Suprapubic skin (tissue), 4 donors: Measurements from ENCODE around the gene TCP11L2.

Experiments
- EP300 ChIP-seq: sonication (generic); formaldehyde crosslinking; IDR thresholded peaks from one replicate; pipeline ENCODE4 v1.6.1; 2017; ENCODE audit warnings: antibody characterized with exemption
- POLR2A ChIP-seq, 2 donors: fragments of 450-650 bp; IDR thresholded peaks; one replicate each; pipeline ENCODE4 v1.6.1; 2017; ENCODE audit warnings: antibody characterized with exemption in 2 of 2, mild to moderate bottlenecking in 2 of 2, moderate library complexity in 2 of 2
- POLR2AphosphoS5 ChIP-seq, 3 donors: sonication (generic); formaldehyde crosslinking; IDR thresholded peaks; one replicate each; pipeline ENCODE4 v1.6.1; 2017; ENCODE audit warnings: antibody characterized with exemption in 3 of 3
- TF ChIP-seq, protein P1 (sequence below), 2 donors: fragments of 200-600 bp in 1 of 2; fragments of 450-650 bp in 1 of 2; sonication (generic) in 1 of 2; IDR thresholded peaks; one replicate each; pipeline ENCODE4 v1.5.1; 2016 to 2019; ENCODE audit warnings: antibody characterized with exemption in 2 of 2, mild to moderate bottlenecking in 1 of 2, moderate library complexity in 1 of 2

DNA sequence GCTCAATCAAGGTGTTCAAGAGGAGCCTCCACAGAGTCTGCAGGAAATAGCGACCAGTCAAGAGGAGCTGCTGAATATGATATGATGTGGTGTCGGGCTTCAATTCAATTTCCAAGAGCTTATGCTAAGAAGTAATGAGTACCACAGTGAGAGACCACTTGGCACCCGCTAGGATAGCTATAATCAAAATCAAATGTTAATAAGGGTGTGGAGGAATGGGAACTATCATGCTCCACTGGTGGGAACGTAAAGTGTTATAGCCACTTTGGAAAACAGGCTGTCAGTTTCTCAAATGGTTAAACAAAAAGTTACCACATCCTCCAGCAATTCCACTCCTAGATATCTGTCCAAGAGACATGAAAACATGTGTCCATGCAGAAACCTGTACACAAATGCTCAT is 61.7 kb downstream of the TCP11L2 start:
- no peak for TF ChIP-seq POLR2A (IDR thresholded peaks at IDR 0.05)
- TF ChIP-seq, protein P1, sequence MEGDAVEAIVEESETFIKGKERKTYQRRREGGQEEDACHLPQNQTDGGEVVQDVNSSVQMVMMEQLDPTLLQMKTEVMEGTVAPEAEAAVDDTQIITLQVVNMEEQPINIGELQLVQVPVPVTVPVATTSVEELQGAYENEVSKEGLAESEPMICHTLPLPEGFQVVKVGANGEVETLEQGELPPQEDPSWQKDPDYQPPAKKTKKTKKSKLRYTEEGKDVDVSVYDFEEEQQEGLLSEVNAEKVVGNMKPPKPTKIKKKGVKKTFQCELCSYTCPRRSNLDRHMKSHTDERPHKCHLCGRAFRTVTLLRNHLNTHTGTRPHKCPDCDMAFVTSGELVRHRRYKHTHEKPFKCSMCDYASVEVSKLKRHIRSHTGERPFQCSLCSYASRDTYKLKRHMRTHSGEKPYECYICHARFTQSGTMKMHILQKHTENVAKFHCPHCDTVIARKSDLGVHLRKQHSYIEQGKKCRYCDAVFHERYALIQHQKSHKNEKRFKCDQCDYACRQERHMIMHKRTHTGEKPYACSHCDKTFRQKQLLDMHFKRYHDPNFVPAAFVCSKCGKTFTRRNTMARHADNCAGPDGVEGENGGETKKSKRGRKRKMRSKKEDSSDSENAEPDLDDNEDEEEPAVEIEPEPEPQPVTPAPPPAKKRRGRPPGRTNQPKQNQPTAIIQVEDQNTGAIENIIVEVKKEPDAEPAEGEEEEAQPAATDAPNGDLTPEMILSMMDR (IDR thresholded peaks at IDR 0.05): no peak
- no peak for TF ChIP-seq POLR2AphosphoS5 (IDR thresholded peaks at IDR 0.05)
- no peak for TF ChIP-seq EP300
